ENCODE results near the gene CD70. TPM values are rescaled to one million over a fixed set of nuclear protein-coding genes. Genes with fewer than 3 reads are reported as not detected.

Gene CD70
- total and polyA plus RNA-seq, 2 donors (not counting 1 experiment from before 2014, with no cell fraction given), result not detected

GRCh38 chr19:6571167-6571566, 19.8 kb downstream of the CD70 start:
- H3K27me3 ChIP-seq (ENCODE audit: control insufficient read depth, insufficient read depth, low read length), result no peaks in the 10 kb centered on the region
- H3K9ac ChIP-seq (ENCODE audit: insufficient read depth, low read length), result no peak overlapping the region
- no peaks in the 10 kb centered on the region for H4K20me1 ChIP-seq (ENCODE audit: control insufficient read depth, extremely low read depth, insufficient read depth, low read length)
- no peaks in the 10 kb centered on the region for H3K36me3 ChIP-seq (ENCODE audit: control insufficient read depth, insufficient read depth, low read length)
- H3K4me3 ChIP-seq (replicated peaks in 1 of 4; ENCODE audit: control extremely low read depth in 1 of 4, insufficient read depth in 1 of 4, low read depth in 3 of 4, low read length in 4 of 4), result no peak overlapping the region
- no peaks in the 10 kb centered on the region for H3K4me1 ChIP-seq (ENCODE audit: control insufficient read depth, extremely low read depth, insufficient read depth, low read length)
- TF ChIP-seq EZH2 (IDR thresholded peaks at IDR 0.05; ENCODE audit: low read length, missing control alignments), result no peak
- H3K4me2 ChIP-seq (ENCODE audit: extremely low read depth, insufficient read depth, low read length), result no peak overlapping the region
- no peak overlapping the region for H3K27ac ChIP-seq (ENCODE audit: insufficient read depth, low read length)
- no peak overlapping the region for H2AFZ ChIP-seq (ENCODE audit: low read length)
- no peaks in the 10 kb centered on the region for H3K9me3 ChIP-seq (ENCODE audit: control insufficient read depth, insufficient read depth, low read depth, low read length)
- DNase-seq (ENCODE audit: low read depth in 2 of 2), result no peak
- H3K79me2 ChIP-seq (ENCODE audit: control insufficient read depth, insufficient read depth, low read length), result no peaks in the 10 kb centered on the region

DNA sequence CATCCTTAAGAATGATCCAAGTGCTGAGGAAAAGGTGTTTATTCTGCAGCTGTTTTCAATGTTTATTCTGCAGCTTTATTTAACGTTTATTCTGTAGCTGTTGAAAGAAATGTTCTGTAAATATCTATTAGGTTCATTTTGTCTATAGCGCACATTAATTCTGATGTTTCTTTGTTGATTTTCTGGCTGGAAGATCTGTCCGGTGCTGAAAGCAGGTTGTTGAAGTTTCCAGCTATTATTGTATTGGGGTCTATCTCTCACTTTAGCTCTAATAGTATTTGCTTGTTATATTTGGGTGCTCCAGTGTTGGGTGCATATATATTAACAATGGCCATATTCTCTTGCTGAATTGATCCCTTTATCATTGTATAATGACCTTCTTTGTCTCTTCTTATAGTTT, 20.2 kb downstream of the CD70 start:
- no peak overlapping the region for H3K27ac ChIP-seq (ENCODE audit: insufficient read depth, low read length)
- H3K4me3 ChIP-seq (replicated peaks in 1 of 4; ENCODE audit: control extremely low read depth in 1 of 4, insufficient read depth in 1 of 4, low read depth in 3 of 4, low read length in 4 of 4), result no peak overlapping the region
- H3K4me2 ChIP-seq (ENCODE audit: extremely low read depth, insufficient read depth, low read length), result no peak overlapping the region
- H2AFZ ChIP-seq (ENCODE audit: low read length), result no peak overlapping the region
- H3K9ac ChIP-seq (ENCODE audit: insufficient read depth, low read length), result no peak overlapping the region
- DNase-seq (ENCODE audit: low read depth in 2 of 2), result no peak
- no peaks in the 10 kb centered on the region for H3K9me3 ChIP-seq (ENCODE audit: control insufficient read depth, insufficient read depth, low read depth, low read length)
- no peaks in the 10 kb centered on the region for H3K4me1 ChIP-seq (ENCODE audit: control insufficient read depth, extremely low read depth, insufficient read depth, low read length)
- H3K36me3 ChIP-seq (ENCODE audit: control insufficient read depth, insufficient read depth, low read length), result no peaks in the 10 kb centered on the region
- no peak for TF ChIP-seq EZH2 (IDR thresholded peaks at IDR 0.05; ENCODE audit: low read length, missing control alignments)
- TF ChIP-seq, protein P1, sequence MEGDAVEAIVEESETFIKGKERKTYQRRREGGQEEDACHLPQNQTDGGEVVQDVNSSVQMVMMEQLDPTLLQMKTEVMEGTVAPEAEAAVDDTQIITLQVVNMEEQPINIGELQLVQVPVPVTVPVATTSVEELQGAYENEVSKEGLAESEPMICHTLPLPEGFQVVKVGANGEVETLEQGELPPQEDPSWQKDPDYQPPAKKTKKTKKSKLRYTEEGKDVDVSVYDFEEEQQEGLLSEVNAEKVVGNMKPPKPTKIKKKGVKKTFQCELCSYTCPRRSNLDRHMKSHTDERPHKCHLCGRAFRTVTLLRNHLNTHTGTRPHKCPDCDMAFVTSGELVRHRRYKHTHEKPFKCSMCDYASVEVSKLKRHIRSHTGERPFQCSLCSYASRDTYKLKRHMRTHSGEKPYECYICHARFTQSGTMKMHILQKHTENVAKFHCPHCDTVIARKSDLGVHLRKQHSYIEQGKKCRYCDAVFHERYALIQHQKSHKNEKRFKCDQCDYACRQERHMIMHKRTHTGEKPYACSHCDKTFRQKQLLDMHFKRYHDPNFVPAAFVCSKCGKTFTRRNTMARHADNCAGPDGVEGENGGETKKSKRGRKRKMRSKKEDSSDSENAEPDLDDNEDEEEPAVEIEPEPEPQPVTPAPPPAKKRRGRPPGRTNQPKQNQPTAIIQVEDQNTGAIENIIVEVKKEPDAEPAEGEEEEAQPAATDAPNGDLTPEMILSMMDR (conservative IDR thresholded peaks at IDR 0.05 in 1 of 2, IDR thresholded peaks at IDR 0.05 in 1 of 2; ENCODE audit: low read depth in 1 of 2, low read length in 2 of 2), result no peak
- H4K20me1 ChIP-seq (ENCODE audit: control insufficient read depth, extremely low read depth, insufficient read depth, low read length), result no peaks in the 10 kb centered on the region
- no peaks in the 10 kb centered on the region for H3K79me2 ChIP-seq (ENCODE audit: control insufficient read depth, insufficient read depth, low read length)
- no peaks in the 10 kb centered on the region for H3K27me3 ChIP-seq (ENCODE audit: control insufficient read depth, insufficient read depth, low read length)

DNA sequence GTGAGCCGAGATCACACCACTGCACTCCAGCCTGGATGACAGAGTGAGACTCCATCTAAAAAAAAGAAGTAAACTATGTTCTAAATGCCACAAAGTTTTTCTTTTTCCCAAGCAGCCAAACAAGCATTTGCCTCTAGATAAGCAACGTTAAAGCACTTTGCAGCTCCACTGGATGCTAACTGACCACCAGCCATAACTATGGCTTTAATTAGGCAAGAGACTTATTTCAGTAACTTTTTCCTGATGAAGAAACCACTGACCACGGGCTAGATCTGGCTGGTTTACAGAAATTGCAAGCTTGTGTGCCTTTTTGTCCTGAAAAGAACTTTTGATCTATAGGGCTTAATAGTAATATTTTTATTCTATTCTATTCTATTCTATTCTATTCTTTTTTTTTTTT, 22.1 kb downstream of the CD70 start:
- H3K9ac ChIP-seq (ENCODE audit: insufficient read depth, low read length), result no peak overlapping the region
- H2AFZ ChIP-seq (ENCODE audit: low read length), result no peak overlapping the region
- H3K4me1 ChIP-seq (ENCODE audit: control insufficient read depth, extremely low read depth, insufficient read depth, low read length), result no peaks in the 10 kb centered on the region
- TF ChIP-seq, protein P1 (conservative IDR thresholded peaks at IDR 0.05 in 1 of 2, IDR thresholded peaks at IDR 0.05 in 1 of 2; ENCODE audit: low read depth in 1 of 2, low read length in 2 of 2), result no peak
- TF ChIP-seq EZH2 (IDR thresholded peaks at IDR 0.05; ENCODE audit: low read length, missing control alignments), result no peak
- no peaks in the 10 kb centered on the region for H3K9me3 ChIP-seq (ENCODE audit: control insufficient read depth, insufficient read depth, low read depth, low read length)
- H3K4me2 ChIP-seq (ENCODE audit: extremely low read depth, insufficient read depth, low read length), result no peak overlapping the region
- H3K27me3 ChIP-seq (ENCODE audit: control insufficient read depth, insufficient read depth, low read length), result no peaks in the 10 kb centered on the region
- no peaks in the 10 kb centered on the region for H4K20me1 ChIP-seq (ENCODE audit: control insufficient read depth, extremely low read depth, insufficient read depth, low read length)
- no peaks in the 10 kb centered on the region for H3K79me2 ChIP-seq (ENCODE audit: control insufficient read depth, insufficient read depth, low read length)
- DNase-seq (ENCODE audit: low read depth in 2 of 2), result no peak
- no peak overlapping the region for H3K27ac ChIP-seq (ENCODE audit: insufficient read depth, low read length)
- no peaks in the 10 kb centered on the region for H3K36me3 ChIP-seq (ENCODE audit: control insufficient read depth, insufficient read depth, low read length)
- no peak overlapping the region for H3K4me3 ChIP-seq (replicated peaks in 1 of 4; ENCODE audit: control extremely low read depth in 1 of 4, insufficient read depth in 1 of 4, low read depth in 3 of 4, low read length in 4 of 4)

All from fibroblast of lung (primary cell).